Mucosa of gallbladder (tissue), 1 donor: ENCODE data around the gene SPC24. TPM values are rescaled to one million over a fixed set of nuclear protein-coding genes. Genes with fewer than 3 reads are reported as not detected.

Source experiments
- DNase-seq: peaks from one replicate; pipeline ENCODE4 v3.0.0-alpha.2; 2020; ENCODE audit warnings: low spot score
- total RNA-seq: library from RNA; stranded (reverse); gene quantifications from one replicate; pipeline ENCODE4 v1.2.1, GENCODE V29; 2021
- donor health status: DM: no; HTN: no; CAD: no.

Gene SPC24
- total RNA-seq: 2.1 TPM

- DNase-seq: peak; percentile 96
Observed at GRCh38 chr19:11155373-11156120, at the start of gene SPC24. Gene SPC24, minus strand, starts transcription at chr19:11155782. Its CDS starts 6 bp downstream, at chr19:11155776.

DNA sequence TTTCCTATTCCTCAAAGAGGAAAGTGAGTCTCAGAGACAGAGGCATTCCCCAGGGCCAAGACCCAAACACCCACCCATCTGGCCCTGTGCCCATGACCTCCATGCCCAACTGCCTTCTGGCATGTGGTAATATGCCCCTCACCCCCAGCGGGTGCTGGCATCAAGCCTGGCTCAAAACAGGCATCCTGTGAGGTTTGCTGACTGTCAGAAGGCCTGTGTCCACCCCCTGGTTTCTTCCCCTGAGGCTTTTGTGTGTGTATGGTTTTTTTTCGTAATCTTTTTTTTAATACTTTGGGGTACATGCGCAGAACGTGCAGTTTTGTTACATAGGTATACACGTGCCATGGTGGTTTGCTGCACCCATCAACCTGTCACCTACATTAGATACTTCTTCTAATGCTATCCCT, 49.4 kb upstream of the SPC24 start:
- DNase-seq: no peak

DNA sequence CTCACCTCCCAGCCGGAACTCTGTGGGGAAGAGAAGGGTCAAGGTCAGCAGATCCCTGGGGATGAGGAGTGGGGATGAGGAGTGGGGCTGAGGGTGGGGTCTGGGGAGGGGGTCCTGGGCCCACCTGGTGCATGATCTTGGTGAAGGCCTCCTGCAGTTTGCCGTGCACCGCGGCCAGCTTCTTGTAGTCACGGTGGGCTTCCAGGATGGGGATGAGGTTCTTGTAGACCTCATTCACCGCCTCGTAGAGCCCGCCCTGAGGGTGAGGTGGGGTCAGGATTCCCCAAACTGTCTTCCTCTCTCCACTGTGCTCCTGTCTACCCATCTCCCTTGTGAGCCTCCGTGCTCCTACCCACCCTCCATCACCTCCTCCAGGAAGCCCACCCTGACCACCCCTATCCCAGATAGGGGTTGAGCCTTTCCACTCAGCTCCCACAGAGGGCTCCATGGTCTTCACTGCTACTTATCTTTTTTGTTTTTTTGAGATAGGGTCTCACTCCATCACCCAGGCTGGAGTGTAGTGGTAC, 48.6 kb upstream of the SPC24 start:
- no peak for DNase-seq

DNA sequence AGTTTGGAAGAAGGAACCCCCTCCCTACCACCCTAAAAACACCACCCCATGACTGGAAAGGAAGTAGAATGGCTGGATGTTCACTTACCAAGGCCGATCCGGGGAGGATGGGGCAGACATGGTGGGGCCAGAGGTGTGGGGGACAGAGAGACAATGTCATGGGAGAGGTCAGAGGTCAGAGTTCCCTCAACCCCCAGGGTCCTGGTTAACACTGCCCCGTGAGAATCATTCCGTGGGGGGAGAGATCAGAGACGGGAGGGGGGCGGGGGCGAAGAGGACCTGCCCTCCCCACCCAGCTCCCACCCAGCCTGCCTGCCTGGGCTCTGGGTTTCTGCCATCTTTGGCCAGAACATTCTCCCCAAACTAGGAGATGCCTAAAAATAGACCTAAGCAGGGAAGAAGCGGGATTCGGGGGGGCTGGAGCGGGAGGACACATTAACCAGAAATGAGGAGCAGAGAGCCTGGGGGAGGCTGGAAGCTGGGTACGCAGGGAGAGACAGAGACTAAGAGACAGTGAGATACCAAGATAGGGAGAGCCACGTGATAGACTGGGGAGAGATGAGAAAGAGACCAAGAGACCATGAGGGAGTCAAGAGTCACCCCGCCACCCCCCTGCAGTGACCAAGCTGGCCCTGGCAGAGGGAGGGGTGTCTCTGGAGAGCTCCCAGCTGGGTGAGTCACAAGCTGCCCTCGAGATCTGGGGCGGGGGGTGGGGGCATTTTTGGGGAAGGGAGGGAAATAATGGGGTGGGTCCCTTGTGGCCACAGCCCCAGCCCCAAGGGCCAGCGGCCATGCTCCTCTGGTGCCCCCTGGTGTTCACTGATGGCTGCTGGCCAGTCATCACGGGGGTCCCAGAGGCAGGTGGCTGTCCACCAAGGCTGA, 47.9 kb upstream of the SPC24 start:
- DNase-seq: peak; percentile 74

GRCh38 chr19:11202488-11203193, 47.1 kb upstream of the SPC24 start:
- no peak for DNase-seq

- no peak for DNase-seq
Observed at GRCh38 chr19:11201791-11202190, 46.2 kb upstream of the SPC24 start.

GRCh38 chr19:11200931-11201330, 45.3 kb upstream of the SPC24 start:
- DNase-seq: no peak

DNA sequence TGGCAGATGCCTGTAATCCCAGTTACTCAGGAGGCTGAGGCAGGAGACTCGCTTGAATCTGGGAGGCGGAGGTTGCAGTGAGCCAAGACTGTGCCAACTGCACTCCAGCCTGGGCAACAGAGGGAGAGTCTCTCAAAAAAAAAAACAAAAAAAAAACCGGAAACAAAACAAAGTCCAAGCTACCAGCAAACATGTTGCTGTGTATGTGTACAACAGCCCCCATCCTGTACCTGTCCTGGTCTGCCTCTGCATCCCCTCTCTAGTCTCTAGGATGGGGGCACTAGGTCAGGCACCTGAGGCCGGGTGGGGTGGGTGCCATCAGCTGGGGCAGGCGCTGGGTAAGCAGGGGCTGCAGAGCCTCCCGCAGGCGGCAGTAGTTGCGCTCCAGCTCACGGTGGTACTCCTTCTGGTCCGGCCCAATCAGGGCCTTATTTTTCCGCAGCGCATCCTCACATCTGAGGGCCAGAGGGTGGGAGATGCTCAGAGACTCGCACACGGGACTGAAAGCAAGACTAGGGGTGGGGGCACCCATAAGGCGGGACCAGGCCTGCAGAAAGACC, 44.5 kb upstream of the SPC24 start:
- no peak for DNase-seq

GRCh38 chr19:11199517-11199916, 43.9 kb upstream of the SPC24 start:
- DNase-seq: no peak

DNA sequence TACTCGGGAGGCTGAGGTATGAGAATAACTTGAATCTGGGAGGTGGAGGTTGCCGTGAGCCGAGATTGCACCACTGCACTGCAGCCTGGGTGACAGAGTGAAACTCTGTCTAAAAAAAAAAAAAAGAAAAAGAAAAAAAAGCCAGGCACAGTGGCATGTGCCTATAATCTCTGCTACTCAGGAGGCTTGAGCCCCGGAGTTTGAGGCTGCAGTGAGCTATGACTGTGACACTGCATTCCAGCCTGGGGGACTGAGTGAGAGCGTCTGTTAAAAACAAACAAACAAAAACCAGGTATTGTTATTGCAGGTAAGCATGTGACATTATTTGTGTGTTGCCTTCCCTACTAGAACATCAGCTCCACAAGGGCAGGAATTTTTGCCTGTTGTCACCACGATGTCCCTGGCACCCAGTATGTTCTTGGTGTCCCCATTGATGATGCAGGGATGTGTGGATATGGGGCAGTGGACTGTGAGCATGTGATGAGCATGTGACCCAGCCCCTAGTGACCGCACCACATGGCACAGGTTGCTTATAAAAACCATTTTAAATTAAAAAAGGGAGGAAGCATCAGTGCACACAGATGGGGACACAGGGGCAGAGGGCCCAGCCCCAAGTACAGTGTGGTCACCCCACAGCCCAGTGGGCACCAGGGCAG, 43.3 kb upstream of the SPC24 start:
- no peak for DNase-seq

- no peak for DNase-seq
Observed at GRCh38 chr19:11198175-11198534, 42.6 kb upstream of the SPC24 start.

DNA sequence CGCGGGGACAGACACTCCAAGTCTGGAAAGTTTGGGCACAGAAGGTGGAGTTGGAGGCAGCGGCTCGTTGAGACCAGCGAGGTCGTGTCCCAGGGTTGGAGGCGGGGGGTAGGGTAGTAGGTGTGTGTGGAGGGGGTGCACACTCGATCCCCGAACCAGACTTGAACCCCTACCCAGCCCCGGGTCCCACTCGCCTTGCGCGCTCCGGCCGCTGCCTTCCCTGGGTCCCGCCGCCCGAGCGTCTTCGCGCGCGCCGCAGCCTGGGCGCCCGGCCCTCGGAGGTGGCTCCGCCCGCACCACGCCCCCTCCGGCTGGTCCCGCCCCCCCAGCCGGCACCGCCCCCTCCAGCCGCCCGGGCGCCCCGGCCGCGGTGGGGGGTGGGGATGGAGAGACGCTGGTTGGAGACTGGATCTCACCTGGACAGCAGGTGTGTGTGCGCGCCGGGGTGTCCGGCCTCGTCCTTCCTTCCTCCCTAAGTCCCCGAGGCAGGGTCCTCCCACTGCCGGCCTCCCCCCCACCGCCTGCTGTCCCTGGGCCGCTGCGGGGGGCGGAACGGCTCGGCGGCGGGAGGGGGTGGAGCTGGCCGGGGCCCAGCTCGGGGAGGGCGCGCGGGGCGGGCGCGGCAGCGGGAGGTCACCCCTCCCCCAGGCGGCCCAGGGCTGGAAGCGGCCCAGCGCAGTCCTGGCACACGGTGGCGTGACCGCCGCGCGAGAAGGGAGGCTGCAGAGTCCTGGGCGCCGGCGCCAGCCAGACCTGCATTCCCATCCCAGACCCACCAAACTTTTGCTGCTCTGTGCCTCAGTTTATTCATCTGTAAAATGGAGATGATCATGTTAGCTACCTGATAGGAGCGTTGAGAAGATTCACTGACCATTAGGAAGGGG, 42.0 kb upstream of the SPC24 start, which contains the start of gene KANK2:
Gene KANK2 (minus strand): TSS at position 255 of the 884 bp plus-strand sequence. CDS start 3,034 bp downstream, outside the sequence.
- peak; percentile 89 for DNase-seq

GRCh38 chr19:11196406-11197287, 41.1 kb upstream of the SPC24 start:
- DNase-seq: no peak

GRCh38 chr19:11195681-11196080, 40.1 kb upstream of the SPC24 start:
- no peak for DNase-seq

GRCh38 chr19:11194656-11195558, 39.3 kb upstream of the SPC24 start:
- no peak for DNase-seq

DNA sequence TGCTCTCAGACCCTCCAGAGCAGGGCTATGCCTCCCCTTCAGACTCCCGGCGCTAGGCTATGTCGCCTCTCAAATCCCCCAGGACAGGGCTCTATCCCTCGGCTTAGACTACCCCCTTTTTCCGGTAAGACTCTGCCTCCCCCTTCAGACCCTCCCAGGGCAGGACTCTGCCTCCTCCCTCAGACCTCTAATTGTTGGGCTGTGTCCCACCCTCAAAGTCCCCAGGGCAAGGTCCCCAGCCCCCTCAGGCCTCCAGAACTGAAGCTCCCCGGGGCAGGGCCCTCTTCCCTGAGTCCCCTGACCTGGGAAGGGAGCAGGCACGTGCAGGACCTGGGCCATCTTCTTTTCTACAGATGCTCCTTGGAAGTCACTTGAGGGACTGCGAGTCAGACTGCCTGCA, 38.6 kb upstream of the SPC24 start:
- DNase-seq: no peak

GRCh38 chr19:11192957-11193939, 37.7 kb upstream of the SPC24 start:
- no peak for DNase-seq
